Skeletal muscle satellite cell (primary cell): Measurements from ENCODE around the gene SEC62. TPM values are rescaled to one million over a fixed set of nuclear protein-coding genes. Genes with fewer than 3 reads are reported as not detected.

Experiments
- H3K27me3 ChIP-seq: 2 replicates; pipeline ENCODE4 v1.7.0; 2013; ENCODE audit warnings: low read length; ENCODE audit not compliant: control insufficient read depth, insufficient read depth
- H3K36me3 ChIP-seq: 2 replicates; pipeline ENCODE4 v1.7.0; 2013; ENCODE audit warnings: mild to moderate bottlenecking, control low read depth, low read length; ENCODE audit not compliant: insufficient read depth
- H3K4me1 ChIP-seq: 2 replicates; pipeline ENCODE4 v1.7.0; 2013; ENCODE audit warnings: low read length; ENCODE audit not compliant: control insufficient read depth, insufficient read depth
- H3K4me2 ChIP-seq: 2 replicates; pipeline ENCODE4 v1.7.0; 2013; ENCODE audit warnings: mild to moderate bottlenecking, low read length
- H3K4me3 ChIP-seq: 2 replicates; pipeline ENCODE4 v1.7.0; 2013; ENCODE audit warnings: low read length
- H3K9ac ChIP-seq: 2 replicates; pipeline ENCODE4 v1.7.0; 2013; ENCODE audit warnings: mild to moderate bottlenecking, low read depth, low read length, moderate library complexity
- H3K9me3 ChIP-seq: replicated peaks from 2 replicates; pipeline ENCODE4 v1.7.0; 2013; ENCODE audit warnings: mild to moderate bottlenecking, control low read depth, low read length
- total RNA-seq: library from RNA; depleted of rRNA; stranded (reverse); fragments of >200 nt; gene quantifications from 2 replicates; pipeline ENCODE4 v1.2.3, GENCODE V29; 2012; rRNA removed

The SEC62 gene, protein sequence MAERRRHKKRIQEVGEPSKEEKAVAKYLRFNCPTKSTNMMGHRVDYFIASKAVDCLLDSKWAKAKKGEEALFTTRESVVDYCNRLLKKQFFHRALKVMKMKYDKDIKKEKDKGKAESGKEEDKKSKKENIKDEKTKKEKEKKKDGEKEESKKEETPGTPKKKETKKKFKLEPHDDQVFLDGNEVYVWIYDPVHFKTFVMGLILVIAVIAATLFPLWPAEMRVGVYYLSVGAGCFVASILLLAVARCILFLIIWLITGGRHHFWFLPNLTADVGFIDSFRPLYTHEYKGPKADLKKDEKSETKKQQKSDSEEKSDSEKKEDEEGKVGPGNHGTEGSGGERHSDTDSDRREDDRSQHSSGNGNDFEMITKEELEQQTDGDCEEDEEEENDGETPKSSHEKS
- total RNA-seq, result 22.9 and 24.1 TPM in 2 replicates

DNA sequence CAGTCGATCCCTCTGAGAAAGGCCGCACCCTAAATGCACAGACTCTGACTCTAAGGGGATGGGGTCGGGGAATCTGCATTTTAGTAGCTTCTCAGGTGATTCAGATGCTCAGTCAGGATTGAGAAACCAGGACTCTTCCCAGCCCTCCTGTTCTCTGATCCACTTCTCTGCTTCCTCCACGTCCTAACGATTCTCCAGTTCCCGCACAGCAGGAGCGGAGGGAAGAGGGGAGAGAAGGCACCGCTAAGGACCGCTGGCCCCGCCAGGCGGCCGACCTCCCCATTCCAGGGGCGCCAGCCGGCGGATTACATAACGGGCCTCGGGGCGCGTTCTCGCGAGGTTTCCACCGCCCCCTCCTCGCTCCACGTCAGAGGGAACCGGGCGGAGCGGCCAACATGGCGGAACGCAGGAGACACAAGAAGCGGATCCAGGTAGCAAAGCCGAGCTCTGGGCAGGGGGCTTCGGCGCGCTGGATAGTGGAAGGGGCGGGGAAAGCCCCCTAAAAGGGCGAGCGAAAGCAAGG, at the start of gene SEC62:
Gene SEC62, plus strand, starts transcription at position 380 of the 523 bp plus-strand sequence. Its CDS starts 16 bp downstream, at position 396.
- H3K4me3 ChIP-seq, result peak within 1 kb of the TSS; percentile 92
- H3K9ac ChIP-seq, result peak within 1 kb of the TSS; percentile 96
- no peaks in the 10 kb centered on the region for H3K9me3 ChIP-seq
- peaks cover 23% of the 10 kb centered on the region for H3K4me1 ChIP-seq
- H3K36me3 ChIP-seq, result peaks cover 10% of the 10 kb centered on the region
- H3K4me2 ChIP-seq, result peak within 1 kb of the TSS; percentile 80
- no peaks in the 10 kb centered on the region for H3K27me3 ChIP-seq

DNA sequence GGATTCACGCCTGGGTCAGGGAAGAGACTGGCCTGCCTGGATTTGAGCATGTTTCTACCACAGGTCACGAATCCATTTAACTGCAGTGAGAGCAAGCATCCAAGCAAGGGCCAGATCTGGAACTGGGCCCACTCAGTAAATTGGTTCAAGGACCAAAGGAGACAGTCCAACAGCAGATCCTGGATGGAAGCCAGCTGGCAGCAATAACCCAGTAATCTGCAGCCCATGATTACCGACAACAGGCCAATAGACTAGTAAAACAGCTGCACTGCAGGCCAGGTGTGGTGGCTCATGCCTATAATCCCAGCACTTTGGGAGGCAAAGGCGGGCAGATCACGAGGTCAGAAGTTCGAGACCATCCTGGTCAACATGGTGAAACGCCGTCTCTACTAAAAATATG, 43.4 kb upstream of the SEC62 start:
- no peaks in the 10 kb centered on the region for H3K4me1 ChIP-seq
- no peaks in the 10 kb centered on the region for H3K9me3 ChIP-seq
- H3K4me2 ChIP-seq, result no peak overlapping the region
- H3K9ac ChIP-seq, result no peak overlapping the region
- no peaks in the 10 kb centered on the region for H3K27me3 ChIP-seq
- H3K4me3 ChIP-seq, result no peak overlapping the region
- no peaks in the 10 kb centered on the region for H3K36me3 ChIP-seq

DNA sequence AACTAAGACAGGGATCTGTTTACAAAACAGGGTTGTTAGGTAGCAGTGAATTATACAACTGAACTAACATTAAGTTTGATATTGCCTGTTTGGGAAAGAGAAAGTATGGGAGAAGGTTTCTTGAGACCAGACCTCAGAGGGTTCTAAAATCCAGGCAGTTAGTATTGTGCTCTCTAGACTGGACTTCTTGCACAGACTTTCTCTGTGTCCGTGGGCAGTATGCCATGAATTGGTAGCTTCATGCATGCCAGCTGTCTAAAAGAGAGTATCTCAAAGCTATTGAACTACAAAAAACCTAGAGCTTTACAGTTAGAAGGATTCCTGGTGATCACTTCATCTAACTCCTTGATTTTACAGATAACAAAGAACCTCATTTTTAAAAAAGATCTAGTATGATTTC, 42.8 kb upstream of the SEC62 start:
- Histone ChIP-seq H3K9ac (no peak overlapping the region), H3K4me1 (no peaks in the 10 kb centered on the region), H3K4me2 (no peak overlapping the region), H3K27me3 (no peaks in the 10 kb centered on the region), H3K4me3 (no peak overlapping the region), H3K9me3 (no peaks in the 10 kb centered on the region), H3K36me3 (no peaks in the 10 kb centered on the region)

- H3K36me3 ChIP-seq, result no peaks in the 10 kb centered on the region
- no peak overlapping the region for H3K4me2 ChIP-seq
- H3K27me3 ChIP-seq, result peaks cover 20% of the 10 kb centered on the region
- H3K4me1 ChIP-seq, result no peaks in the 10 kb centered on the region
- no peak overlapping the region for H3K4me3 ChIP-seq
- no peaks in the 10 kb centered on the region for H3K9me3 ChIP-seq
- H3K9ac ChIP-seq, result no peak overlapping the region
These were observed 36.6 kb upstream of the SEC62 start for GRCh38 chr3:169929830-169930519.

DNA sequence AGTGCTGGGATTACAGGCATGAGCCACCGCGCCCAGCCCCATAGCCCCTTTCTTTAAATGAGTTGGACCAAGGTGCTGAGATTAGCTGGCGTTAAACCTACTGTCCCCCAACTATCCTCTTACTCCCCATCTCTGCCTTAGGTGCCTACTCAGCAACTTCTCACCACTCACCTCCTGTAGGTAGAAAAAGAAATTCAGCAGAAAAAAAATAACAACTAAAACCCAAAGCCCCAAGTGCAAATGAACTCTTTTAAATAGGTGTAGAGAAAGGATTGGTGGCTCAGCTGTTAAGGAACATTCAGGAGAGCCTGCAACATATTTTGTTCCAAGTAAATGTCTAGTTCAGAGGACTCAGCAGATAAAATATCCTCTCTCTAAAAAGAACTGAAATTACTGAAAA, 35.8 kb upstream of the SEC62 start:
- H3K9me3 ChIP-seq, result no peaks in the 10 kb centered on the region
- H3K4me2 ChIP-seq, result no peak overlapping the region
- peaks cover 28% of the 10 kb centered on the region for H3K27me3 ChIP-seq
- no peaks in the 10 kb centered on the region for H3K36me3 ChIP-seq
- no peaks in the 10 kb centered on the region for H3K4me1 ChIP-seq
- H3K9ac ChIP-seq, result no peak overlapping the region
- no peak overlapping the region for H3K4me3 ChIP-seq

DNA sequence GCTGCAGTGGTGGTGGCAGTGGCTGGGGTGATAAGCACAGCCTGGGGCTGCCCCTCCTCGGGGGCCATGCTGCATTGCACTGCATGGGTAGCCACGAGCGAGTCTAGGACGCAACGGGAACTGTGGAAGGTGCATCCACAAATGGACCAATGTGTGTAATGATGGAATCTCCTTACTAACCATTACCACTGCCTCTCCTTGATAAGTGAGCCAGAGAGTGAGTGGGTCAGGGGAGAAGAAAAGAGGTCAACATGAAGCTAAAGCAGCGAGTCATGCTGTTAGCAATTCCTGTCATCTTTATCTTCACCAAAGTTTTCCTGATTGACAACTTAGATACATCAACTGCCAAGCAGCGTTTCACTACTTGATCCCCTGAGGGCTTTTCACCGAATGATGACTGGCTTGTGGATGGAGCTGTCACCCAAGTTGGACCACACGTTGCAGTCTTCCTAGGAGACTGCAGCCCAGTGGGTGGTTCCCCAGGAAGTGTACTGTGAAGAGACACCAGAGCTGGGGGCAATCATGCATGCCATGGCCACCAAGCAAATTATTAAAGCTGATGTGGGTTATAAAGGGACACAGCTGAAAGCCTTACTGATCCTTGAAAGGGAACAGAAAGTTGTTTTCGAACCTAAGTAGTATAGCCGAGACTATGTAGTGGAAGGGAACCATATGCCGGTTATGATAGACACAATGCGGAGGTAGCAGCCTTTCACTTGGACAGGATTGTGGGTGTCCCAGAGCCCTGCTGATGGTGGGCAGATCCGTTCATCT, 34.7 kb upstream of the SEC62 start:
- Histone ChIP-seq H3K9ac (no peak overlapping the region), H3K4me2 (no peak overlapping the region), H3K36me3 (no peaks in the 10 kb centered on the region), H3K27me3 (peaks cover 32% of the 10 kb centered on the region), H3K9me3 (no peaks in the 10 kb centered on the region), H3K4me3 (no peak overlapping the region), H3K4me1 (no peaks in the 10 kb centered on the region)

DNA sequence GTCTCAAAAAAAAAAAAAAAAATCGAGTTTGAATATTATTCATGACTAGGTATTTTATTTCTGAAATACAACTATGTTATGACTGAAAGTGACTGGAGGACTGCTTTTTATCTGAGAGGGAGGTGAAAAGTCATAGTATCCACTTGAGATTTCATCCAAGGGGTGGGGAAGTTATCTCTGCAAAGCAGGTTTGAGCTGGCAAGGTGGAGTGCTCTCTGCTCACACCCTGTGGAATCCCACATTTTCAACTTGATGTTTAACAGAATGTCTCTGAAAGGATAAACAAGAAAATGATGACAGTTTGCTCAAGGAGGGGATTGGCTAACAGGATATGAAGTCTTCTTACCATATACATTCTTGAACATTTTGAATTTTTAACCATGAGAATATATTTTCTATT, 27.3 kb upstream of the SEC62 start:
- no peak overlapping the region for H3K9ac ChIP-seq
- H3K9me3 ChIP-seq, result no peaks in the 10 kb centered on the region
- no peaks in the 10 kb centered on the region for H3K4me1 ChIP-seq
- peaks cover 32% of the 10 kb centered on the region for H3K27me3 ChIP-seq
- no peaks in the 10 kb centered on the region for H3K36me3 ChIP-seq
- H3K4me2 ChIP-seq, result no peak overlapping the region
- no peak overlapping the region for H3K4me3 ChIP-seq

DNA sequence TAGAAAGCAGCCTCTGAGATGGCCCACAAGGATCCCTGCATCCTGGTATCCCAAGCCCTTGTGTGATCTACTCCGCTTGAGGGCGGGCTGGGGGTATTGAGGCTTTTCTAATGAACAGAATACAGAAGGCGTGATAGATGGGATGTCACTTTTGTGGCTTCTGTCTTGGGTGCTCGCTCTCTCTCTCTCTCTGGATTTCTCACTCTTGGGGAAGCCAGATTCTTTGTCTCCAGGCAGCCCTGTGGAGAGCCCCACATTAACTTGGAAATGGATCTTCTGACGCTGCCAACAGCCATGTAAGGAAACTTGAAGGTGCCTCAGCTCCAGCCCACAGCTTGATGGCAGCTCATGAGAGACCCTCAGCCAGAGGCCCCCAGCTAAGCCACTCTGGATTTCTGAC, 26.9 kb upstream of the SEC62 start:
- H3K9me3 ChIP-seq, result no peaks in the 10 kb centered on the region

DNA sequence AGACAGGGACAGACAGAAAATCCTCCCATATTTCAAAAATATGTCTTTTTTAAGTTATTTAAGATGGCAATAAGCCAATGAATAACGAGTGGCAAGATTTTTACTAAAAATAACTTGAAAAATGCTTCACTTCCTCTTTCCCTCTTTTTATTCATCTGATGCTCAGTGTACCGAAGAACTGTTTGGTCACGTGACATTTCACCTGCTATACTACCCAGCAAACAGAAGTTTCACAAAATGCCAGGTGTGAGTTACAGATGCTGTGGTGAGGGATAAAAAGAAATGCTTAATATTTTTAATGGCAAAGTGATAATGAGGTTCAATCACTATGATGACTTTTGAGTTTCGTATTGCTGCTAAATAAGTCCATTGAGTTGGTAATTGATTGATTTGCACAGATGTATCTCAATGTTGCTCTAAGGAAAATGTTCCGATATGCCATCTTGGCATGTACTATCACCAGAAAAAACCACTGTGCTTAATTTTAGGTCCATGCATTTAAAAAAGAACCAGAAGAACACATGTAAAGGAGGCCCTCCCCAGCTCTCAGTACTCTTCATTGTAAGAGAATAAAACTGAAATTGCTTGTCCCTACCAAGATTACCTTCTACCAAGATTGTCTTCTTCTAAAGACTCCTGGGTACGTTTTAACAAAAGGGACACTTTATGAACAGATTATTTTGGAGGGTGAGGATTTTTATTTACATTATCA, 26.0 kb upstream of the SEC62 start:
- H3K27me3 ChIP-seq, result peaks cover 23% of the 10 kb centered on the region
- no peak overlapping the region for H3K4me2 ChIP-seq
- H3K9ac ChIP-seq, result no peak overlapping the region
- no peaks in the 10 kb centered on the region for H3K36me3 ChIP-seq
- H3K9me3 ChIP-seq, result no peaks in the 10 kb centered on the region
- no peak overlapping the region for H3K4me3 ChIP-seq
- no peaks in the 10 kb centered on the region for H3K4me1 ChIP-seq

More for the DNA sequence above, 26.9 kb upstream of the SEC62 start:
- Histone ChIP-seq H3K36me3 (no peaks in the 10 kb centered on the region), H3K4me2 (no peak overlapping the region), H3K9ac (no peak overlapping the region), H3K27me3 (peaks cover 28% of the 10 kb centered on the region), H3K4me3 (no peak overlapping the region), H3K4me1 (no peaks in the 10 kb centered on the region)

DNA sequence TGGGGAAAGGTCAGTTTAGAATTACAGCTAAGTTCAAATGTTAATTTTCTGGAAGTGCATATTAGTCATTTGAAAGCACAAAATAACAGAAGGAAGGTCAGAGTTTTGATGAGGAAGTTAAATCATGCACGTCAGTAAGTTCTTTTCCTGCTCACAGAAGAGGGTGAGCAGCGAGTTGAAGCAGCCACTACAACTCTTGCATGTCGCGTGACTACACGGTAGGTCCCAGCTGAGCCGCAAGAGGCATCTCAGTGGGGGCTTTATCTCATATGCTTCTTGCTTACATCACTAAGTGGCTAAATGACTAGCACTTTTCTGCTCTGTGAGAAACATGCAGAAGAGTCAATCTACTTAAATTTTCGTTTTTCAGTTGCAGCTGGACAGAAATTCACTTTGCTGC, 21.3 kb upstream of the SEC62 start:
- H3K4me2 ChIP-seq, result no peak overlapping the region
- no peak overlapping the region for H3K4me3 ChIP-seq
- H3K9me3 ChIP-seq, result no peaks in the 10 kb centered on the region
- no peaks in the 10 kb centered on the region for H3K36me3 ChIP-seq
- H3K27me3 ChIP-seq, result peaks cover 23% of the 10 kb centered on the region
- no peaks in the 10 kb centered on the region for H3K4me1 ChIP-seq
- no peak overlapping the region for H3K9ac ChIP-seq

- no peak overlapping the region for H3K4me2 ChIP-seq
- peaks cover 20% of the 10 kb centered on the region for H3K27me3 ChIP-seq
- H3K36me3 ChIP-seq, result no peaks in the 10 kb centered on the region
- H3K9me3 ChIP-seq, result no peaks in the 10 kb centered on the region
- H3K9ac ChIP-seq, result no peak overlapping the region
- no peaks in the 10 kb centered on the region for H3K4me1 ChIP-seq
- H3K4me3 ChIP-seq, result no peak overlapping the region
These were observed 20.3 kb upstream of the SEC62 start for GRCh38 chr3:169946336-169946735.
